Measurements from ENCODE around the gene DUSP10.
A peak's percentile ranks its signal among the peaks of the same experiment; 100 is the strongest.

Gene DUSP10

GRCh38 chr1:221732052-221732451 is 9.8 kb downstream of the DUSP10 start:
- DNase-seq (ENCODE audit: low read depth, low spot score): no peak

GRCh38 chr1:221729771-221730330 is 12.0 kb downstream of the DUSP10 start:
- no peak for DNase-seq (ENCODE audit: low read depth, low spot score)

DNA sequence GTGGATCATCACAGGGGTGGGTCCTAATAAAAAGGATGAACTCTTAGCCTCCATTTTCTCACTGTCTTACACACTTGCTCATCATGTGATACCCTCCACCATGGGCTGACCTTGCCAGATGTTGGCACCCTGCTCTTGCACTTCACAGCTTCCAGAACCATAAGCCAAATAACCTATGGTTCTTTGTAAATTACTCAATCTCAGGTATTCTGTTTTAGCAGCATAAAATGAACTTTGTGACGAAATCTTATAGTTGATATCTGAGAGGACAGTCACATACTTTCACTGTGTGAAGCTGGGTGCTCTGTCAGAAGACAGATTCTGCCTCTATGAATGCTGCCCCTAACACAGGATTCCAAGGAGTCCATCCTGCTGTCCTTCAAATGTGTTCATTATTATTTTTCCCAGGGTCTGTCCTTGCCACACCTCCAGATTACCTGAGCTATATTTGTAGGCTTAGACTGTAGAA is 13.8 kb downstream of the DUSP10 start:
- no peak for DNase-seq (ENCODE audit: low read depth, low spot score)

DNA sequence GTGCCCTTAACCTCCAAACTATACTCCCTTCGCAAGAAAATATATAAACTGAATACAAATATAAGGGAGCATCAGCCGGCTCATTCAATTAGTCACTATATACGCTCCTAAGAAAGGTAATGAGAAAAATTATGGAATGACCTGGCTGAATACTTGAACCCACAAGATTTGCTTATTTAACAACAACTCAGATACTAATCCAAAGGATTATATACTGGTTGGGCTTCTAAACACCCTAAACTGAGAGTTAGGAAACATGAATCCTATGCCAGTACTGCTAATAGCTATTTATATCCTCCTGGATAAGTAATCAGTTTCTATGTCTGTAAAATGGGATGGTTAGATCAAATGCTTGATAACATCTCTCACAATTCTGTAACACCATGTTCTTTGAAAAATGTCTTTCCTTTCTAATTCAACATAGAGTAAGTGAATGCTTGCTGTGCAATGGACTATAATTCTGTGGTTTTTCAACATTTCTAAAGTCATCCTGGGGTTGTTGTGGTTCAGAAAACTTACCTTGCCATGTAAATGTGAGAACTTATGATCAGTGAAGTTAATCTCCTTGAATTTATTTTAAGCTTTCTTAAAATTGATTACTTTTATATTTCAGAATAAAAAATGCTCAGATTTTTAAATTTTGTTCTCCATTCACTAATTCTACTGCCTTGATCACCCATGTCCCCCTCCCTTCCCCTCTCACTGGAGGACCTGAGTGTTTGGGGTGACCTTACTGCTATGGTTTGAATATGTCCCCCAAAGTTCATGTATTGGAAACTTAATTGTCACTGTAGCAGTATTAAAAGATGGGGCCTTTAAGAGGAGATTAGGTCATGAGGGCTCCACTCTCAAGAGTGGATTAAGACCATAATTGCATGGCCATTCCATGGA is 14.5 kb downstream of the DUSP10 start:
- no peak for DNase-seq (ENCODE audit: low read depth, low spot score)

DNA sequence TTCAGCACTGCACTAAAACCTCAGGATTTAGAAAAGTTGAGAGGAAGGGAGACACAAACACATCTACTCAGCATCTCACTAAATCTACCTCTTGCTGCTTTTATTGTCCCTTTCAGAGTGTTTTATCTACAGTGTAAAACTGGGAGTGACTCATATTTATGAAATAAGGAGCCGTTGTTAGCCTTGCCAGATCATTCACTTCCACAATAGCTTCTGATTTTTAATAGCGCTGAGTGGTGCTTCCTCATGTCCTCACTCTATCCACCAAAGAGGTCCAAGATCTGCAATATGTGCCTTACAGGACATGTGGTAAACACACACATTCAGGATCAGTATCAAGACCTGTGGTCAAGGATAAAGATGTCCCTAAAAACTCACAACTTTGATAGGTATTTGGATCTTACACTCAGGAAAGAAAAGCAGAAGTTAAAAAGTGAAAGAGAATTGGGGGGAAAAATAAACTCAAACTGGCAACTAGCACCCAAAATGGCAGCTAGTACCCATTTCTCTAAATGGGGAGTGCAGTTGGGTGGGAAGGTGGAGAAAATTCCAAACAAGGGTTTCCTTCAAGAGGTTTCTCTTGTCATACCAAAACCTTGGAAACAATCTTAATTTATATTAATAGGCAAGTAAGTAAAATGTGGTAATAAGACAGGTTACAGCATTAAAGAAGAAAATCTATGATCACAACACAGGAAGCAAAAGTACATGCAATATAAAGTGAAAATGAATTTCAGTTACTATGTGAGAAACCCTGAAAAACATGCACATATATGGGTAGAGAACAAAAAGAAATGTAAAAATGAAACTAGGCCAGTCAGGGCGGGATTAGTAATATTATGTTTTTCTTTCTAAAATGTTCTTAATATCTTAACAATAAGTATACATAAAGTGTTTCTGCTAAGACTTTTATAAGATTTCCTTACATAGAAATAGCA is 15.9 kb downstream of the DUSP10 start:
- no peak for DNase-seq (ENCODE audit: low read depth, low spot score)

DNA sequence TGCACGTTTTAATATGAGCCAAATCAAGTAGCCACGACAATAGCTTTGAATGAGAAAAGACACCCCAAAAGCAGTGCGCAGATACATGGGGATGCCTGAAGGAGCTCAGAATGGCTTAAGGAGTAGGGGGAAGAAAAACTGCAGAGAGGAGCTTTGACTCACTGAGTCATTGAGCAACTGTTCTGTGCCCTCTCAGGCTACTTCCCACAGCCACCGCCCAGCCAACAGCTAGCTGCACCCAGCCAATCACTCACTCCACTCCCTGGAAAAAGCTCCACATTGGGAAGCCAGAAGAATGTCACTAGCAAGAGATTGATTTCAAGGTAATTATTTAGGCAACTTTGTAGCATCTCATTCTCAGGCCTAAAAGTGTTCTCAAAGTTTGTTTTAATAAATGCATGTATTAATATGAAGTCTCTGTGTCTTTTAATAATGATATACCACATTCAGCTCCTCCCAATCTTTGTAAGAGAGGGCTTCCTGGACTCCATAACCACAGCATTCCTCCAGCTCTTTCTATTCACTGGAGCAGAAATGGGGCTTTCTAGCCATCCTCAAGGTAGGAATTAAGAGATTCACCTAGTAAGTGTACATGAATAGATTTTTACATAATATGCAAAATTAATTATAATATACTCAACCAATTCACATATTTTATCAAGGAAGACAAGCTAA is 16.8 kb downstream of the DUSP10 start:
- no peak for DNase-seq (ENCODE audit: low read depth, low spot score)

DNA sequence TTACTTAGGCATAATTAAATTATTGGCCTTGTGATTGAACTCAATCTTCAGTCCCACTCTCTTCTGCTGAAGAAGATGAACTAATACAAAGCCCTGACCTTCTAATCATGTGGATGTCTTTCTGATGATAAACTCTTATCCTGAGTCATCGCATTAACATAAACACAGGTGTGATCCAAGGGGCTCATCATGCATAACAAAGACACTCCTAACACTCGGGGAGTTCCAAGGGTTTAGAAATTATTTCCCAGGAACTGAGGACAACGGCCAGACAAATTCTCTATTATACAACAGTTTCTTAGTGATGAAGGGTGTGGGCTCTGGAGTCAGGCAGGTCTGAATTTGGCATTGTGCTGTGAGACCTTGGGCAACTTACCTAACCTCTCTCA is 18.0 kb downstream of the DUSP10 start:
- no peak for DNase-seq (ENCODE audit: low read depth, low spot score)

- DNase-seq (ENCODE audit: low read depth, low spot score): no peak
These were observed 18.7 kb downstream of the DUSP10 start for GRCh38 chr1:221723018-221723847.

GRCh38 chr1:221722254-221723017 is 19.5 kb downstream of the DUSP10 start:
- no peak for DNase-seq (ENCODE audit: low read depth, low spot score)

DNA sequence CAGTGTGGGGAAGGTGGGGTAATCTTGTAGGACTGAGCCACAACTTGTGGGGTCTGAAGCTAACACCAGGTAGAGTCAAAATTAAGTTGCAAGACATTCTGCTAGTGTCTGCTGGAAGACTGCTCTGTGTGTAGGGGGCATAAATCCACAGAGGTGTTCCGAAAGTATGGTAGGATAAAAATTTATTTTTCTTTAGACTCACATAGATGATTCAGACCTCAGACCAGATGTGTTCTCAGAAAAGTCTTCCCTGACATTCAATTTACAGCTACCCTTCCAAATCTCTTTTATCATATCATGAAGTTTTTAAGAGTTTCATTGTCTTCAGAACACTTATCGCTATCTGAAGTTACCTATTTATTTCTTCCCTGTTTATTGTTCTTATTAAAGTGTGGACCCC is 21.3 kb downstream of the DUSP10 start:
- no peak for DNase-seq (ENCODE audit: low read depth, low spot score)

DNA sequence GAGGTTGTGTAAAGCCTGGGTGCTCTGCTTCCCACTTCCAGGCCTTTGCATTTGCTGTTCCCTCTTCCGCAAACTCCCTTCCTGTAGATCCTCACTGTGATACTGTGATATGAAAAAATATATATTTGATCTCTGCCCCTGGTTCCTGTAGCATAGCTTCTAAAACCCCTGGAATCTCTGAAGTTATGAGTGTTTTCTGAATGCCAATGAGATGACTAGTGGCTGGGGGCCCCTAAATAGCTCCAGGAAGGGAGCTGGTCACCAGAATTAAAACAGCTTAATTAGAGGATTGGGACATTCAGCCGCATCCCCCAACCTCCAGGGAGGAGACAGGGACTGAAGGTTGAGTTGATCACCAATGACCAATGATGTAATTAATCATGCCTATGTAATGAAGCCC is 21.9 kb downstream of the DUSP10 start:
- no peak for DNase-seq (ENCODE audit: low read depth, low spot score)

DNA sequence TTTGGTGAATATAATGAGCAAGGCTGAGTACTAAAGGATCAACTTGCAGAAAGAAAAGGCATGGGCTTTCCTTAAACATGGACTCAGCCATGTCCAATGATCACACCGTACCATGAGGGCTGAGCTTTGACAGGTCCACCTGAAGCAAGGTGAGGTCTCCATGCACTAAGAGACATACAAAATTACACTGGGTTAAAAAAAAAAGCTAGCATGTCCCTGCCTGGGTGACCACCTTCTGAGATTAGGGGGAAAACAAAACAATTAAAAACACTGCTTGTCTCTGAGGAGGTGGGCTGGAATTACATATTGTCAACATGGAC is 22.7 kb downstream of the DUSP10 start:
- no peak for DNase-seq (ENCODE audit: low read depth, low spot score)

DNA sequence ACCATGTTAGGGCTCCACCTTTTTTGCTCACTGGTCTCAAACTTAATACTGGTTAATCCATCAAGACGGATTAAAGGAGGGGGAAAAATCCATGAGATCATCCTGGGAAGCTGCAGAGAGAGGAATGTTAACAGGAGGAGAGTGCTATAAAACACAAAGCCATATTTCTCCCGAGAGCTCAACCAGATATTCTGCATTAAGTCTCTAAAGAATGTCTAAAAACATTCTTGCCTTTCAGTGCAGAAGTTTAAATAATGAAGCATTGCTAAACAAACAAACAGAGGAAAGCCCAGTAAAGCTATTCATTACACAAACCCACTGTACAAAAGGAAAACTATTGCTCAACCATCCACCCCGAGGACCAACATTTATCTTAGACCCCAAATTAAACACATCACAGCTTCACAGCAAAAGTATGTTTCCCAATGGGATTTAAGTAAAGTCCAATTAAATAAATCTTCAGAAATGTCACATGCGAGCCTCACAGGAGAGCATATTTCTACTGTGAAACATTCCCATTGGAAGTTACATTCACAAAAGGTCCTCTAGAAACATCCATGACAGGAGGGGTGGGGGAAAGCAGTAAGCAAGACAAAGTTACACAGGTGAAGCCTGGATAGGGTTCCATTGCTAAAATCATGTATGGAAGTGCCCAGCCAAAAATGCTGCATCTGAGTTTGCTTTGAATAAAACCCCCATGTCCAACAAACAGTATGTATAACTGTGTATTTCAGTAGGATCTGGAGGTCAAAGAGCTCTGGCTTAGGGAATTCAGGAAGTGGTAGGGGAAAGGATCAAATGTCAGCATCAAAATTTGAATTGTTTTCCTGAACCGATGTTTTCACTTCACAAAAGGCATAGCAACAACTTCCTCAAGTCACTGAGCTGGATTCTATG is 23.3 kb downstream of the DUSP10 start:
- DNase-seq (ENCODE audit: low read depth, low spot score): no peak

GRCh38 chr1:221717485-221717853 is 24.4 kb downstream of the DUSP10 start:
- no peak for DNase-seq (ENCODE audit: low read depth, low spot score)

DNA sequence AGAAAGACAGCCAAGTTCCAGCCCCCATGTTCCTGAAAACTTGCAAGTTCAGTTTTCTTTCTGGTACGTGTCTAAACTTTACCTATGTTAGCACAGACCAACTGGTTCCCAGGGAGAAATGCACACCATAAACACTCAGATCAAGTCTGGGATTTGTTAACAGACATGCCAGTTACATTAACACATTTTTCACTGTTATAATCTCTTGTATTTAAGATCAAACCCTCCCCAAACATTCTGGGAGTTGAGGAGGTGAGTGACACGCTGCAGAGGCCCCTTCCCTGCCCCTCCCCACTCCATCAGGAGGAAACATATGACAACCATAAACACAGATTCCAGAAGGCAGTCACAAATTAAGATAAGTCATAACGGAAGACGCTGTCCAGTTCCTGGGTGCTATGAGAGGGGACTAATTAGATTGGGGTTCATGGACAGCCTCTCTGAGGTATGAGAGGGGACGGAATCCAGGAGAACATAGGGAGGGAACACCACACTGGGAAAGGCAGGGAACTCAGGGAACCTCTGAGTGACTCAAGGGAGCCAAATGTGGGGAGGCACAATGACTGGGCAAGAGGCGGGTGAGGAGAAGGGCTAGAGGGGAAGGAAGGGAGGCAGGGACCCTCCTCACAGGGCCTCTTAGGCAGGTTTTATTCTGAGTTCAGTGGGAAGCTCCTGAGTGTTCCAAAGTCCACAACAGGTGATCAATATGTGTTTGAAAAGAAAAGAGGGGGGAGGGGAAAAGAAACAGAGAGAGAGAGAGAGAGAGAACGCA is 25.0 kb downstream of the DUSP10 start:
- no peak for DNase-seq (ENCODE audit: low read depth, low spot score)

- peak; percentile 46 for DNase-seq (ENCODE audit: low read depth, low spot score)
These were observed 26.3 kb downstream of the DUSP10 start for GRCh38 chr1:221715321-221716169.

Measured in brain pericyte (primary cell).